Gastroesophageal sphincter (tissue), 4 donors: Measurements from ENCODE around the gene CRYBA2. TPM values are rescaled to one million over a fixed set of nuclear protein-coding genes. Genes with fewer than 3 reads are reported as not detected.

Experiments
- ATAC-seq: fragments of 150-250 bp; one replicate; pipeline ENCODE4 v1.9.1; 2016; ENCODE audit warnings: mild to moderate bottlenecking, moderate library complexity
- H3K27ac ChIP-seq, 4 donors: fragments of 200-600 bp; sonication (generic) in 3 of 4; 1 replicate in 3 of 4; 2 replicates in 1 of 4; pipeline ENCODE4 v1.5.1; 2016 to 2019
- H3K27me3 ChIP-seq: fragments of 200-600 bp; sonication (generic); one replicate; pipeline ENCODE4 v1.5.1; 2019
- H3K36me3 ChIP-seq, 2 donors: fragments of 200-600 bp; sonication (generic); one replicate each; pipeline ENCODE4 v1.5.1; 2019; ENCODE audit warnings: control low read depth in 1 of 2
- H3K4me1 ChIP-seq, 3 donors: fragments of 200-600 bp; sonication (generic); 1 replicate in 2 of 3; 2 replicates in 1 of 3; pipeline ENCODE4 v1.5.1; 2016 to 2019; ENCODE audit warnings: control low read depth in 2 of 3
- H3K4me3 ChIP-seq, 2 donors: fragments of 200-600 bp; sonication (generic); one replicate each; pipeline ENCODE4 v1.5.1; 2019; ENCODE audit warnings: mild to moderate bottlenecking in 1 of 2, moderate library complexity in 1 of 2
- H3K9me3 ChIP-seq, 3 donors: fragments of 200-600 bp; sonication (generic); one replicate each; pipeline ENCODE4 v1.5.1; 2017 to 2019; ENCODE audit warnings: control low read depth in 2 of 3
- CTCF ChIP-seq, 4 experiments: fragments of 200-600 bp in 2 of 4; fragments of 450-650 bp in 2 of 4; sonication (generic) in 1 of 4; IDR thresholded peaks; one replicate each; pipeline ENCODE4 v1.5.1; 2017 to 2019; ENCODE audit warnings: antibody characterized with exemption in 4 of 4, mild to moderate bottlenecking in 2 of 4, moderate library complexity in 2 of 4
- EP300 ChIP-seq: sonication (generic); formaldehyde crosslinking; IDR thresholded peaks from one replicate; pipeline ENCODE4 v1.6.1; 2017; ENCODE audit warnings: antibody characterized with exemption, mild to moderate bottlenecking
- POLR2A ChIP-seq, 2 donors: fragments of 450-650 bp; IDR thresholded peaks; one replicate each; pipeline ENCODE4 v1.6.1; 2017; ENCODE audit warnings: antibody characterized with exemption in 2 of 2, mild to moderate bottlenecking in 2 of 2, moderate library complexity in 1 of 2
- POLR2AphosphoS5 ChIP-seq: sonication (generic); formaldehyde crosslinking; IDR thresholded peaks from one replicate; pipeline ENCODE4 v1.6.1; 2017; ENCODE audit warnings: antibody characterized with exemption
- WGBS, 2 donors: methylation state at CpG; one replicate each; pipeline ENCODE4 v1.1.5; 2018; ENCODE audit warnings: low coverage in 1 of 2; 5-methylcytosine and 5-hydroxymethylcytosine counted together
- total RNA-seq, 4 donors: library from RNA; depleted of rRNA; stranded (reverse); fragments of >200 nt; gene quantifications; one replicate each; pipeline ENCODE4 v1.1.0, GENCODE V29; 2016

Gene CRYBA2
- total RNA-seq, 4 donors from 2014 or later: not detected

- 71 to 72% methylated on average over 1 to 6 of the region's 8 CpGs for WGBS, 2 donors
- H3K4me1 ChIP-seq: peaks cover 0 to 8% (median 0%) of the 10 kb centered on the region in 3 donors
- no peak for ATAC-seq
- no peaks in the 10 kb centered on the region for H3K36me3 ChIP-seq
- no peak overlapping the region for H3K27ac ChIP-seq
- TF ChIP-seq POLR2AphosphoS5: no peak
- TF ChIP-seq POLR2A (IDR thresholded peaks at IDR 0.05): no peak
- no peak for TF ChIP-seq EP300
- TF ChIP-seq CTCF (IDR thresholded peaks at IDR 0.05): no peak
- H3K4me3 ChIP-seq: no peak overlapping the region
- H3K27me3 ChIP-seq: peaks cover 90% of the 10 kb centered on the region
- no peaks in the 10 kb centered on the region for H3K9me3 ChIP-seq
Measured at GRCh38 chr2:218954541-218955300, 38.5 kb downstream of the CRYBA2 start.

GRCh38 chr2:218953366-218953954, 39.8 kb downstream of the CRYBA2 start:
- Histone ChIP-seq H3K27ac (no peak overlapping the region), H3K4me1 (no peaks in the 10 kb centered on the region), H3K27me3 (peaks cover 77% of the 10 kb centered on the region), H3K36me3 (no peaks in the 10 kb centered on the region), H3K4me3 (no peak overlapping the region), H3K9me3 (no peaks in the 10 kb centered on the region)
- ATAC-seq: no peak
- TF ChIP-seq CTCF (IDR thresholded peaks at IDR 0.05) (no peak), EP300 (no peak), POLR2AphosphoS5 (no peak), POLR2A (IDR thresholded peaks at IDR 0.05) (no peak)
- 55% methylated on average over 4 of the region's 18 CpGs; no CpG with 5 or more reads in 1 of the 2 donors for WGBS, 2 donors

GRCh38 chr2:218952160-218952559, 41.1 kb downstream of the CRYBA2 start:
- ATAC-seq: no peak
- H3K27me3 ChIP-seq: peaks cover 75% of the 10 kb centered on the region
- no peak overlapping the region for H3K4me3 ChIP-seq
- TF ChIP-seq POLR2A (IDR thresholded peaks at IDR 0.05) (no peak), POLR2AphosphoS5 (no peak), EP300 (no peak), CTCF (IDR thresholded peaks at IDR 0.05) (no peak)
- no peaks in the 10 kb centered on the region for H3K9me3 ChIP-seq
- WGBS, 2 donors: 87 to 100% methylated on average over 1 to 7 of the region's 7 CpGs
- H3K4me1 ChIP-seq: no peaks in the 10 kb centered on the region
- no peak overlapping the region for H3K27ac ChIP-seq
- H3K36me3 ChIP-seq: no peaks in the 10 kb centered on the region

GRCh38 chr2:218946621-218947020, 46.6 kb downstream of the CRYBA2 start:
- no peaks in the 10 kb centered on the region for H3K9me3 ChIP-seq
- no peak overlapping the region for H3K27ac ChIP-seq
- WGBS, 2 donors: 83 to 100% methylated on average over 1 of the region's 1 CpG
- no peaks in the 10 kb centered on the region for H3K36me3 ChIP-seq
- TF ChIP-seq POLR2AphosphoS5: no peak
- no peak for TF ChIP-seq CTCF (IDR thresholded peaks at IDR 0.05)
- H3K4me1 ChIP-seq: no peaks in the 10 kb centered on the region
- ATAC-seq: no peak
- no peak overlapping the region for H3K4me3 ChIP-seq
- H3K27me3 ChIP-seq: peaks cover 62% of the 10 kb centered on the region
